Lower leg skin (tissue), 4 donors: ENCODE results near the gene NDRG2. TPM values are rescaled to one million over a fixed set of nuclear protein-coding genes. Genes with fewer than 3 reads are reported as not detected.

ENCODE experiments used
- DNase-seq, 2 donors: peaks; one replicate each; pipeline ENCODE4 v3.0.0-alpha.2; 2019; ENCODE audit warnings: low spot score in 2 of 2
- H3K4me3 ChIP-seq: fragments of 200-600 bp; sonication (generic); 2 replicates; pipeline ENCODE4 v1.5.1; 2017; ENCODE audit warnings: mild to moderate bottlenecking, low read depth; ENCODE audit not compliant: poor library complexity, severe bottlenecking
- CTCF ChIP-seq, 3 donors: fragments of 450-650 bp; IDR thresholded peaks; one replicate each; pipeline ENCODE4 v1.5.1; 2016; ENCODE audit warnings: antibody characterized with exemption in 3 of 3, mild to moderate bottlenecking in 3 of 3, moderate library complexity in 2 of 3
- POLR2A ChIP-seq, 2 donors: fragments of 450-650 bp; IDR thresholded peaks; one replicate each; pipeline ENCODE4 v1.6.1; 2016 to 2017; ENCODE audit warnings: antibody characterized with exemption in 2 of 2, mild to moderate bottlenecking in 1 of 2, moderate library complexity in 1 of 2
- WGBS, 2 donors: methylation state at CpG; one replicate each; pipeline ENCODE4 v1.1.5; 2018; 5-methylcytosine and 5-hydroxymethylcytosine counted together
- intact Hi-C: fragments of 100-400 bp; cut with DNase I; formaldehyde crosslinking; loops from one replicate; pipeline ENCODE4 v1.15.0; 2023; ENCODE audit warnings: low total_unique reads
- total RNA-seq, 4 donors: library from RNA; depleted of rRNA; stranded (reverse); fragments of >200 nt; gene quantifications; one replicate each; pipeline ENCODE4 v1.1.0, GENCODE V29; 2016

Gene NDRG2
- total RNA-seq, 4 donors from 2014 or later: 186 to 475 (median 282) TPM

DNA sequence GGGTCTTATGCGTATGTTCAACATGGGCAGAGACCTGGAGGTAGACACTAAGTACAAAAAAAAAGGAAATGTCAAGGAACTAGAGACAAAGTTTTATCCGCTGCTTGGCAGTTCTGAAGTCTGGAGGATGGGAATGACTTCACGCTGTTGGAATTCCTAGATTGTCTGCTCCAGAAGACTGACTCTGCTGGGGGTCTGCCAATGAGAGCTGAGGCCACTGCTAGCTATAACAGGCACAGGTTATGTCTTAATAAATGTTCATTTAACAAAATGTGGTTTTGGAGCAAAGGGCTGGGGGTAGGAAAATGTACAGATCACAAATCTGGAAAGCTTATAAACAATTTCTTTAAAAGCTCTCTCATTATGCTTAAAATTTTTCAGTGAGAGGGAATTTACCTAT, 38.6 kb upstream of the NDRG2 start:
- DNase-seq: peak in 1 of 2 donors; percentile 80
- 34 to 52% methylated on average over 3 of the region's 3 CpGs for WGBS, 2 donors
- intact Hi-C loops: no loop called here
- no peak overlapping the region for H3K4me3 ChIP-seq
- TF ChIP-seq POLR2A (IDR thresholded peaks at IDR 0.05): no peak

- intact Hi-C loops: no loop called here
- TF ChIP-seq CTCF (IDR thresholded peaks at IDR 0.05) (no peak), POLR2A (IDR thresholded peaks at IDR 0.05) (no peak)
- DNase-seq: no peak
- 83 to 94% methylated on average over 3 of the region's 3 CpGs for WGBS, 2 donors
- H3K4me3 ChIP-seq: no peak overlapping the region
Measured at GRCh38 chr14:21061347-21061668, 36.4 kb upstream of the NDRG2 start.

DNA sequence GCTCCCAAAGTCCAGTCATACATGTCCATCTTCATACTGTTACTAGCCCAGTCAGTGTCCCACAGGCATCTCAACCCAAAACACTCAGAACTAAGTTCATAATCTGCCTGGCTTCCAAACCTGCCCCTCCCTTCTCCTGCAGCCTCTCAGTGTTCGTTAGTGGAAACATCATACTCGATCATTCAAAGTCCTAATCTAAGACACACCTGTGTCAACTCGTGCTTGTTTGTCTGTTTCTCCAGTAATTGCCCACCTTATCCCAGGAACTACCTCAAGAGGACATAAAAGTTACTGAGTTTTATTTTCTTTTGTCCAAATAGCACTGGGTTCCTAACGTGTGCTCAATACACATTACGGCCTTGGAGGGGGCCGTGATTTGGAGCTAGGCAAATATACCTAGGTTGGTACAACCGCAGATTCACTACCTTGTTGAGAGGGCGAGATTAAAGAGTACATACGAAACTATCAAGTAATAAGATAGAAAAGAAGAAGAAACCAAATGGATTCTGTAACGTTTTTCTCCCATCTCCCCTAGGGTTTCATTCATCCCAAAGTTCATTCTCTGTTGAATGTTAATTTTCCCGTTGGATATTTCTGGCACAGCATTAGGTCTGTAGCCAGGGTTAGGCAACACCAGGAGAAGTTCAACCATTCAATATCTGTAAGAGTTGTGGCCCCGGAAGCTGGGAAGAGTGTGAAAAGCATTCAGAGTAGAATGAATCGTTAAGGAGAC, 35.9 kb upstream of the NDRG2 start:
- no peak overlapping the region for H3K4me3 ChIP-seq
- 74 to 80% methylated on average over 13 of the region's 13 CpGs for WGBS, 2 donors
- DNase-seq: peak in 1 of 2 donors; percentile 10
- TF ChIP-seq CTCF (IDR thresholded peaks at IDR 0.05) (no peak), POLR2A (IDR thresholded peaks at IDR 0.05) (no peak)
- intact Hi-C loops: no loop called here

GRCh38 chr14:21059842-21060613, 35.2 kb upstream of the NDRG2 start:
- DNase-seq: peak in 1 of 2 donors; percentile 13
- TF ChIP-seq POLR2A (IDR thresholded peaks at IDR 0.05) (no peak), CTCF (IDR thresholded peaks at IDR 0.05) (no peak)
- intact Hi-C loops: no loop called here
- H3K4me3 ChIP-seq: no peak overlapping the region
- 62 to 63% methylated on average over 8 of the region's 8 CpGs for WGBS, 2 donors

DNA sequence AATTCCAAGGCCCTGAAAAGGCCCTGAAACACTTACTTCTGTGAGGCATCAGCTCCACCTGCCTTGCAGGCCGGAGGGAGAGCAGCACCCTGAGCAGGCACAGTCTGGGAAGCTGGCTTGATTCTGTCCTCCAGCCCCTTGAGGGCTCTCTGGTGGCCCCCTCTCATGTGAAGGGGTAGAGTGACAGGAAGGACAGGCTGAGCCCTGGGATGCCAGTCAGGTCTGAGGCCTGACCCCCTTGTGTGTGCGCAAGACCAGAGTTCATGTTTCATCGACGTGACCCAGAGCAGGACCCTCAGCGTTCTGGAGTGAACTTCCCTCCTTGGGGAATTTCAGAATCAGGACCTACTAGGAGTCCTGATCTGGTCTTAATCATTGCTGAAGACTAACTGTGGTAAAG, 34.0 kb upstream of the NDRG2 start:
- TF ChIP-seq POLR2A (IDR thresholded peaks at IDR 0.05): no peak
- peak in 1 of 2 donors; percentile 21 for DNase-seq
- intact Hi-C loops: no loop called here
- 89 to 94% methylated on average over 5 of the region's 5 CpGs for WGBS, 2 donors
- H3K4me3 ChIP-seq: no peak overlapping the region

DNA sequence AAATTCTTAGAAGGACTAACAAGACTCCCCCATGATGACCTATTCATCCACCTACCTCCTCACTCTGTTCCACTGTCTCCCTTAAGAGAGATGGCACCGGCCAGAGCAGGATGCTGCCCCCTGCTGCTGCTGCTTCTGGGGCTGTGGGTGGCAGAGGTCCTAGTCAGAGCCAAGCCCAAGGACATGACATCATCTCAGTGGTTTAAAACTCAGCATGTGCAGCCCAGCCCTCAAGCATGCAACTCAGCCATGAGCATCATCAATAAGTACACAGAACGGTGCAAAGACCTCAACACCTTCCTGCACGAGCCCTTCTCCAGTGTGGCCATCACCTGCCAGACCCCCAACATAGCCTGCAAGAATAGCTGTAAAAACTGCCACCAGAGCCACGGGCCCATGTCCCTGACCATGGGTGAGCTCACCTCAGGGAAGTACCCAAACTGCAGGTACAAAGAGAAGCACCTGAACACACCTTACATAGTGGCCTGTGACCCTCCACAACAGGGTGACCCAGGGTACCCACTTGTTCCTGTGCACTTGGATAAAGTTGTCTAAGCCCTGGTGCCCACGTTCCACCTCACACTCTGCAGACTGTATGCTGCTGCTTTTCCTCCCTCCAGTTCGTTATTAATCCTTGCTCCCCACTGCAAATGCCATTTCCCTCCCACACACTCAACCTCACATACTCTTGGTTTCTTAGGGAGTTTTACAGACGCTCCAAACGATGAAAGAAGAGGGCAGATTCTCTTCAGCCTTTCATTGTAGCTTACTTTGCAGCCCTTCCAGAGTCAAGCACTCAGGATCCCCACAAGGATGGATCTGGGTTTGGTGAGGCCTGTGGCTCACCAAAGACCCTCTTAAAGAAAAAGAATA, 33.2 kb upstream of the NDRG2 start, which contains the start of gene RNASE8:
RNASE8 (plus strand) TSS at position 20 of the 873 bp plus-strand sequence; CDS start at position 91, 71 bp downstream.
- peak in 1 of 2 donors; percentile 60 for DNase-seq
- TF ChIP-seq POLR2A (IDR thresholded peaks at IDR 0.05) (no peak), CTCF (IDR thresholded peaks at IDR 0.05) (no peak)
- intact Hi-C loops: no loop called here
- 69 to 77% methylated on average over 8 of the region's 8 CpGs for WGBS, 2 donors
- no peak within 1 kb of the TSS for H3K4me3 ChIP-seq
